Activated CD4-positive, alpha-beta T cell treated with anti-CD3 and anti-CD28 coated beads, Interleukin-2, Interleukin-4, amounts not matched to agents 100 ng/mL and 50 ng/mL, durations not matched to agents 16 hours and 8 hours (primary cell): Measurements from ENCODE around the gene CHST6.
"Not testable (repeated sequence)": the region's sequence is repeated elsewhere in the genome, so short reads cannot be mapped to it uniquely, and the experiment has no call there.

Experiments used
- DNase-seq: peaks from one replicate; pipeline ENCODE4 v3.0.0-alpha.2; 2020; ENCODE audit warnings: low spot score

The CHST6 gene

DNA sequence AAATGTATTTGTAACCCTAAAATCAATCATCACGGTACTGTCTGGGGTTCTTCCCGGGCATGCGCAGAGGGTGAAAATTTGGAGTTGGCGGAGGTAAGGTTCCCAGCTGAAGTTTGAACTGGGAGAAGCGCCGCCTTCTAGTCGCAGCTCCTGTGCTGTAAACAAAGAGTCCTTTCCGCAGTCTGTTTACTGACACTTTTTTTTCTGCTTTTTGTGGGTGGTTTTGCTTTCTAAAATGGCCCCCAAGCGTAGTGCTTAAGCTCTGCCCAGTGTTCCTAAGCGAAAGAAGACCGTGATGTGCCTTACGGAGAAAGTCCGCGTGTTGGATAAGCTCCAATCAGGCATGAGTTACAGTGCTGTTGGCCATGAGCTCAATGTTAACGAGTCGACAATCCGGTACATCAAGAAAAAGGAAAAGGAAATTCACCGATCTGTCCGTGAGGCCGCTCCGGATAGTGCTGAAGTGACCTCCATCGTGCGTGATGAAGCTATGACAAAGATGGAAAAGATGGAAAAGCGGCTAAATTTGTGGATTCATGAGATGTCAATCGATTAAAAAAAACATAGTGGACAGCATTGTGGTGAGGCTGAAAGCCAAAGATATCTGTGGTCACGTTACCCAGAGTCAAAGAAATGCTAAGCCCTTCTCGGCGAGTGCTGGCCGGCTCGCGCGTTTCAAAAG lies 61.4 kb downstream of the CHST6 start:
- peak; percentile 81 for DNase-seq

DNA sequence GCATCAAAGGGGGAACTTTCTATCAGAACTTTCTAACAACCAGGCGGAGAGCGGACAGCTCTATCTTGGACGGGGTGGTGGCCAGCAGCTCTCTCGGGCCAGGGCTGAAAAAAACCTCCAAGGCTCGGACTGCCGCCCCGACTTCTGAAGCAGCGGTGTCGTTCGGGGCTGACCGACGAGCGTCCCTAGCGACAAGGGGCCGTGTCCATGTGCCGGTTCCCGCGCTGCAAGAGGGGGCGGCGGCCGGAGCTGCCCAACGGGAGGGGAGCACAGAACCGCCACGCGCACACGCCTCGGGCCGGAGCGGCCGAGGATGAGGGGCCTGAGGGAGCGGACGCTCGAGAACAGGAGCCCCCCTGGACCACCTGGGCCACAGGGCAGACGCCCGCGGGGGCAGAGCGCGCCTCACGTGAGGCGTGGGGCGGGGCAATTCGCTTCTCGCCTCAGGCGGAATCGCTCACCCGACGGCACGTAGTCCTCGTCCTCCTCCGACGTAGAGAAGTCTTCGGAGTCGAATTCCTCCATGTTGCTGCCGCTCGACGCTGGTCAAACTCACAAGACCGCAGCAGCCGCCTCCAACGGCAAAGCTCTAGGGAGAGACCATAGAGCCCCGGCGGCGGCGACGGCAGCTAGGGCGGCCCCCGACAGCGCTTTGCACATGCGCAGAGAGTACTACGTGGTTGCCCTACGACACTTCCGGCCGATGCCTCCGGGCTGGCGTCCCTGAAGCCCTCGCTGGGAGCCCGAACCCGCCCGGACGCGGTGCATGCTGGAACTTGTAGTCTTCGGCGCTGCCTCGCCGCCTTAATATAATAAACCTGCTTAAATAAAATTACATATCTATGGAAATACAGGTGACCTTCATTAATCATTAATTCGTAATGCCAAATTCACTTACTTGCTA lies 62.2 kb downstream of the CHST6 start, which contains the start of gene CFDP1:
CFDP1 (minus strand) TSS at position 676 of the 904 bp plus-strand sequence; CDS start at position 525, 151 bp downstream.
- peak; percentile 96 for DNase-seq

DNA sequence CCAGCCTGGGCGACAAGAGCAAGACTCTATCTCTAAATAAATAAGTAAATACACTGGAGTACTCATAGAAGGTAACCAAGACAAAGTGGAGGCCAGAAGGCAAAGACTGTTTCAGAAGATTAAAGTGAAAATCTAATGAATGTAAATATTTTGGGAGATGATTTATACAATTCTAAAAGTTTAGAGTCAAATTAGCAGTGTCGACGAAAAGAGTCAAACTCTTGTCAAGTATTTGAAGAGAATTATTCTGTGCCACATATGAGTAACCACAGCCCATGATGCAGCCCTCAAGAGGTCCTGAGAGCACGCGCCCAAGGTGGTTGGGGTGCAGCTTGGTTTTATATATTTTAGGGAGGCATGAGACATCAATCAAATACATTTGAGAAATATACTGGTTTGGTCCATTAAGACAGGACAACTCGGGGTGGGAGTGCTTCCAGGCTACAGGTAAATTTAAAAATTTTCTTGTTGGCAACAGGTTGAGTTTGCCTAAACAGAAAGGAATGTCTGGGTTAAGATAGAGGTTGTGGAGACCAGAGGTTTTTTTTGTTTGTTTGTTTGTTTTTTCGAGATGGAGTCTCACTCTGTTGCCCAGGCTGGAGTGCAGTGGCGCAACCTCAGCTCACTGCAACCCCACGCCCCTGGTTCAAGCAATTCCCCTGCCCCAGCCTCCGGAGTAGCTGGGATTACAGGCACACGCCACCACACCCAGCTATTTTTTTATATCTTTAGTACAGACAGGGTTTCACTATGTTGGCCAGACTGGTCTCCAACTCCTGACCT lies 65.4 kb downstream of the CHST6 start:
- no peak for DNase-seq

DNA sequence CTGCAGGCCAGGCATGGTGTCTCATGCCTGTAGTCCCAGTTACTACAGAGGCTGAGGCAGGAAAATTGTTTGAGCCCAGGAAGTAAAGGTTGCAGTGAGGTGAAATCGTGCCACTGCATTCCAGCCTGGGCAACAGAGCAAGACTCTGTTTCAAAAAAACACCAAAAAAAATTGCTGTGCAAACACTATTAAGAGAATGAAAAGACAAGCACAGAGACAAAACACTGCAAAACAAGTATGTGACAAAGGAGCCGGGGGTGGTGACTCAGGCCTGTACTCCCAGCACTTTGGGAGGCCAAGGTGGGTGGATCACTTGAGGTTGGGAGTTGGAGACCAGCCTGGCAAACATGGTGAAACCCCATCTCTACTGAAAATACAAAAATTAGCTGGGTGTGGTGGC lies 68.7 kb downstream of the CHST6 start:
- not testable (repeated sequence) for DNase-seq

DNA sequence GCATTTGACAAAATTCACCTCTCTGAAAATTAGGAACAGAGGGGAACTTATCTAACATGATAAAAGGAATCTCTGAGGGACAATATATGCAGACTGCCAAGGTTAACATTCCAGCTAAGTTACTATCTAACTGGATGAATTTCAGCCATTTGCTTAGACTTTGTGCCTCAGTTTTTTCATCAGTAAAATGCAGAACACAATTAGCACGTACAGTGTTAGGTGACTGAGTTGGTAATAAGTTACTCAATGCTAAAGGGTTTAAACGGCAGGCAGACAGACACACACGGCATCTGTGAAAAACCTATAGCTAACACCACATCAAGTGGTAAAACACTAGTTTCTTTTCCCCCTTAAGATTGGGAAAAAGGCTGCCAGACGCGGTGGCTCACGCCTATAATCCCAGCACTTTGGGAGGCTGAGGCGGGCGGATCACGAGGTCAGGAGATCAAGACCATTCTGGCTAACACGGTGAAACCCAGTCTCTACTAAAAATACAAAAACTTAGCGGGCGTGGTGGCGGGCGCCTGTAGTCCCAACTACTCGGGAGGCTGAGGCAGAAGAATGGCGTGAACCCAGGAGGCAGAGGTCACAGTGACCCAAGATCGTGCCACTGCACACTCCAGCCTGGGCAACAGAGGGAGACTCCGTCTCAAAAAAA lies 71.0 kb downstream of the CHST6 start:
- DNase-seq = not testable (repeated sequence)

DNA sequence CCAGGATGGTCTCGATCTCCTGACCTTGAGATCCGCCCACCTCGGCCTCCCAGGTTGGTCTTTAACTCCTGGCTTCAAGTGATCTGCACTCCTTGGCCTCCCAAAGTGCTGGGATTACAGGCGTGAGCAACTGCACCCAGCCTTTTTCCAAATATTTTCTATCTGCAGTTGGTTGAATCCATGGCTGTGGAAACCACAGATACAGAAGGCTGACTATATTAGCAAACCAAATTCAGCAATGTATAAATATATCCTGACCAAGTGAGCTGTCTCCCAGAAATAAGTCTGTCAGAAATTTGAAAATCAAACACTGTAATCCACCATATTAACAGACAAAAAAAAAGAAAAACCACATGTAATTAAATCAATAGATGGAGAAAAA lies 71.5 kb downstream of the CHST6 start:
- no peak for DNase-seq
